Stimulated activated CD4-positive, alpha-beta T cell treated with anti-CD3 and anti-CD28 coated beads, TNF-alpha, amount 100 ng/mL, for 4 hours (primary cell): ENCODE results near the gene CDHR2.
A peak's percentile ranks its signal among the peaks of the same experiment; 100 is the strongest.
"Not testable (repeated sequence)": the region's sequence is repeated elsewhere in the genome, so short reads cannot be mapped to it uniquely, and the experiment has no call there.

ENCODE experiments used
- DNase-seq, 3 experiments: peaks; one replicate each; pipeline ENCODE4 v3.0.0-alpha.2; 2020; ENCODE audit warnings: low read depth in 3 of 3

CDHR2 gene

GRCh38 chr5:176570044-176570443, 20.9 kb downstream of the CDHR2 start:
- DNase-seq = no peak

GRCh38 chr5:176573564-176574296, 24.6 kb downstream of the CDHR2 start:
- peak; percentile 59 to 76 (median 73) for DNase-seq

DNA sequence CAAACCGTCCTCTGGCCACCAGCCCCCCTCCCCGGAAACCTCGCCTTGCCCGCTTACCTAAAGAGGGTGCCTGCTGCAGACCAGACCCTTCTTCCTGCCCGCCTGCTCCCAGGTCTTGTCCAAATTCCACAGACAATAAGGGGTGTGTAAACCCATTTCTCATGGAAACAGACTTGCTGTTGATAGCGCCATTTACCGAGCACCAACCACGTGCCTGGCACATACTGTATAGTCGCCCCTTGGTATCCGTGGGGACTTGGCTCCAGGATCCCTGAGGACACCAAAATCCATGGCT, 25.1 kb downstream of the CDHR2 start:
- no peak for DNase-seq

GRCh38 chr5:176575066-176575465, 25.9 kb downstream of the CDHR2 start:
- no peak for DNase-seq

DNA sequence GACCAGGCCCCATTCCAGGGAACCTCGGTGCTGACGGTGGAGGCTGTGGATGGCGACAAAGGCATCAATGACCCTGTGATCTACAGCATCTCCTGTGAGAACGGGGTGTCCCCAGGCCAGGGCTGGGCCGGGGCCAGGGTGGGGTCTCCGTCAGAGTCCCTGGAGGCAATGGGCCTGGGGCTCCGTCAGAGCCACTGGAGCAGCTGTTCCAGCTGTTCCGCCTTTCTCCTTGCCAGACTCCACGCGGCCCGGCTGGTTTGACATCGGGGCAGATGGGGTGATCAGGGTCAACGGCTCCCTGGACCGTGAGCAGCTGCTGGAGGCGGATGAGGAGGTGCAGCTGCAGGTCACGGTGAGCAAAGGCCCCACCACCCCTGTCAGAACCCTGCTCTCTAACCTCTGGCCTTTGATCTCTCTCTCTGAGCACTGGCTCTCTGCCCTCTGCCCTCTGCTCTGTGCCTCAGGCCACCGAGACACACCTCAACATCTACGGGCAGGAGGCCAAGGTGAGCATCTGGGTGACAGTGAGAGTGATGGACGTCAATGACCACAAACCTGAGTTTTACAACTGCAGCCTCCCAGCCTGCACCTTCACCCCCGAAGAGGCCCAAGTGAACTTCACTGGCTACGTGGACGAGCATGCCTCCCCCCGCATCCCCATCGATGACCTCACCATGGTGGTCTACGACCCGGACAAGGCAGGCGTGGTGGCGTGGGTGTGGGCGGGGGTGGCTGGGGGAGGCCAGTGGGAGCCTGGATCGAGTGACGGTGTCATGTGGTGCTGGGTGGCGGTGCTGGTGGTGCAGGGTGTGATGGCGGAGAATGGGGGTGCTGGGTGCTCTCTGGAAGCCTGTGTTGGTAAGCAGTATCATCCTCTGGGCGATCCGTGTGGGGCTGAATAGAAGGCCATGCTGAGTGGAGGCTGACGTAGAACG, 26.6 kb downstream of the CDHR2 start:
- no peak for DNase-seq

- DNase-seq = no peak
These were observed 28.4 kb downstream of the CDHR2 start for GRCh38 chr5:176577312-176578176.

GRCh38 chr5:176578391-176578808, 29.3 kb downstream of the CDHR2 start:
- peak in 1 of 3 experiments; percentile 12 for DNase-seq

DNA sequence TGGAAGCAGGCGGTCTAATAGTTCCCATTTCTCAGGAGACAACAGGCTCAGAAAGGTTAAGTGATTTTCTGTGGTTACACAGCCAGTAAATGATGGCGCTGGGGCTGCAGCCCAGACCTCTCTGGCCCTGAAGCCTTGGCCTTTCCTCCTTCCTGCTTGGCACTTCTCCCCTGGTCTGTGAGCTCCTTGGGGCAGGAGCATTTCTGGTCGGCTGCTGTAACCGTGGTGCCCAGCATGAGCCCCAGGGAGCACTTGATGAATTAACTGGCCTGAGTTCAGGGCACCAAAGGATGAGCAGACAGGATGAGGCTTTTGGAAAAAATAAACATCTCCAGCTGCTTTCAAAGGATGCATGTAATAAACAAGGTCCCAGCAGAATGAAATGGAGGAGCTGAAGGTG, 30.2 kb downstream of the CDHR2 start:
- DNase-seq = no peak

- DNase-seq = no peak
These were observed 32.2 kb downstream of the CDHR2 start for GRCh38 chr5:176581361-176581760.

- DNase-seq = no peak
These were observed 33.9 kb downstream of the CDHR2 start for GRCh38 chr5:176583076-176583475.

DNA sequence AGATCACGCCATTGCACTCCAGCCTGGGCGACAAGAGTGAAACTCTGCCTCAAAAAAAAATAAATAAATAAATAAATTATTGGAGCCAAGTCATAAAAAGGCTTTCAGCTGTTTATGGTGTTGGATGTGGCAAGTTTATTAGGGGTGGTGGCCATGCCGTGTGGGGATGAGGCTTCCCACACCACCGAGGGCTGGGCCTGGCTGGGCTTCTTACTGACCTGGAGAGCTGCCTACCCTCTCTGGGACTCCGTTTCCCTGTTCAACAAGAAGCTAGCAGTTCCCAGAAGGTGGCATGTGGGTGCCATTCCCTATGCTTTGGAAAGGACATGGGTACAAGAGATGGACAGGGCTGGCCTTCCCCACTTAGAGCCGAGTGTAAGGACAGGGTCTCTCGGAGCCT, 38.3 kb downstream of the CDHR2 start:
- DNase-seq = no peak

GRCh38 chr5:176588297-176588696, 39.2 kb downstream of the CDHR2 start:
- no peak for DNase-seq

DNA sequence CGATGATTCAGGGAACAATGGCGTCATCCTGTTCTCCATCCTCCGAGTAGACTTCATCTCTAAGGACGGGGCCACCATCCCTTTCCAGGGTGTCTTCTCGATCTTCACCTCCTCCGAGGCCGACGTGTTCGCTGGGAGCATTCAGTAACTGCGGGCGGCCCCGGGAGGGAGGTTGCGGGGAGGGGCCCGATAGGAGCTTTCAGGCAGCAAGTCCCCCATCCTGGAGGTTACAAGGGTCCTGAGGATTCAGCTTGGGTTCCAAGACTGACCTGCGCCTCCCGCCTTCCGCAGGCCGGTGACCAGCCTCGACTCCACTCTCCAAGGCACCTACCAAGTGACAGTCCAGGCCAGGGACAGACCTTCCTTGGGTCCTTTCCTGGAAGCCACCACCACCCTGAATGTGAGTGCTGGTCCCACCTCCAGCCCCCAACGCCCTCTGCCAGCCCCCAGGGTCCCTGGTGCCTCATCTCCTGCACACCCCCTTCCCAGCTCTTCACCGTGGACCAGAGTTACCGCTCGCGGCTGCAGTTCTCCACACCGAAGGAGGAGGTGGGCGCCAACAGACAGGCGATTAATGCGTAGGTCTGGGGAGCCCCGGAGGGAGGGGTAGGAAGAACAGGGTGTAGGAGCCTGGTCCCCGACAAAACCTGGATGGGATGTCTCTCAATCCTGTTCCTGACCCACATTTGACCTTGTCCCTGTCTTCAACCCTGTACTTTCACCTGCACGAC, 40.1 kb downstream of the CDHR2 start:
- DNase-seq = no peak

GRCh38 chr5:176590035-176590717, 41.0 kb downstream of the CDHR2 start:
- no peak for DNase-seq

DNA sequence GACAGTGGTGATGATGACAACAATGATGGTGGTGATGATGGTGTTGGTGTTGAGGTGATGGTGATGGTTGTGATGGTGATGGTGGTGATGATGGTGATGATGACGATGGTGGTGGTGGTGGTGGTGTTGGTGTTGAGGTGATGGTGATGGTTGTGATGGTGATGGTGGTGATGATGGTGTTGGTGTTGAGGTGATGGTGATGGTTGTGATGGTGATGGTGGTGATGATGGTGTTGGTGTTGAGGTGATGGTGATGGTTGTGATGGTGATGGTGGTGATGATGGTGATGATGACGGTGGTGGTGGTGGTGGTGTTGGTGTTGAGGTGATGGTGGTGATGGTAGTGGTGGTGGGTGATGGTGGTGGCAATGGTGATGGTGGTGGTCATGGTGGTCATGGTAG, 42.5 kb downstream of the CDHR2 start:
- not testable (repeated sequence) for DNase-seq

DNA sequence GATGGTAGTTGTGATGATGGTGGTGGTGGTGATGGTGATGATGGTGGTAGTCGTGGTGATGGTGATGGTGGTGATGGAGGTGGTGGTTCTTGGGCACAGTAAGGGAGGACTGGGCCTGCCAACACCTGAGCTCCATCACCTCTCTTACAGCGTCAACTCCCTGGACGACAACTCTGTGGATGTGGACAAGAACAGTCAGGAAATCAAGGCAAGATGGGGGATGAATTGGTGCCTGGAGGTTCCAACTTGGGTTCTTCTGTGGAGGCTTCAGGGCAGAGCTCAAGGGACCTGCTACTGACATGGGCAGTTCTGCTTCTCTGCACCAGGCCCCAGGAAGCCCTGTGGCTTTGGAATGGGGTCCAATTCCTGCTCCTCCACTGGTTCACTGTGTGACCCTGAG, 43.4 kb downstream of the CDHR2 start:
- no peak for DNase-seq

DNA sequence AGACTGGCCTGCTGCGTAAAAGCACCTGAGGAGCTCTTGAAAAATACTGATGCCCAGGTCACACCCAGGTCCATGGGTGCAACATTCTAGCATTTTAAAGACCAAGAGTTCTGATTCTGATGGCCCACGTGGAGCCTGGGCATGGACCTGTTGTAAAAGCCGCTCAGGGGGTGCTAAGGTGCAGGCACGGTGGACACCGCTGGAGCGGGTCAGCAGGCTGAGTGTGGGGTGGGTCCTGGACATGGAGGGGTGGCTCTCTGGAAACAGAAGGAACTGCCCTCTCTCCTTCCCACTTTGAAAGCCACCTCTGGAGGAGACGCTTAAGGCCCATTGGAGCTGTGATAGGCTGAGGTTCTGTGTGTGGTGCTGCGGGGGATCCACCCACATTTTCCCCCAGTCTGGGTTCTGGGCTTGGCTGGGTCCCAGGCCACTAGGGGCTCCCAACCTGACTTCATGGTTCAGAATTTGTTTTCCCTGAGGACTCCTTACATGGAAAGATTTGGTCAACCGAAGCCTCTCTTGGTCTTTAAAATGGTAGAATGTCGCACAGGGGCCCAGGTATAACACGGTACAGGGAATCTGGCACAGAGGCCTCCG, 44.2 kb downstream of the CDHR2 start:
- no peak for DNase-seq

- no peak for DNase-seq
These were observed 45.4 kb downstream of the CDHR2 start for GRCh38 chr5:176594554-176594953.

- DNase-seq = no peak
These were observed 46.3 kb downstream of the CDHR2 start for GRCh38 chr5:176595386-176595943.

DNA sequence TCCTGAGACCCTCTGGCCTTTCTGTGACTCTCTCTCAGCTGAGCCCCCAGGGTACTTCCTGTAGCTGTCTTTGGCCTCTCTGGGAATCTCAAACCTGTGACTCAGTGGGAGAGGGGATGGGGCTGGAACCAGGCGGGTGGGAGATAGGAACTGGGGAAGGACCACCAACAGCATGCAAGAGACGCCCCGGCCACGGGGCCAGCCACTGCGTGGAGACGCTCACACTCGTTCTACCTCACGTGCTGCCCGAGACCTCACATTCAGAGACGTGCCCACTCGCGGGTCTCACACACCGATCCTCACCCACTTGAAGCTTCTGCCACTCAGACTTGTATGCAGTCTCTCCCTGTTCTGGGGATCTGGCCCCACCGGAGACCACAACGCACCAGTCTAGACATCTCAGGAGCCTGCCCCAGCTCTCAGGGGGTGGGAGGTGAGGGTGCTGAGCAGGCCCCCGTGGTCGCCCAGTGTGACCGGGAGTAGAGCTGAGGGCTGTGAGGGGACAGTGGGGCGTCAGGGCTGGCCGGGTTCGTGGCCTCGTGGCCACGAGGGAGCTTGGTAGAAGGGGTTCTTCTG, 47.0 kb downstream of the CDHR2 start:
- no peak for DNase-seq
